ENCODE measurements around the gene PLCB1. TPM values are rescaled to one million over a fixed set of nuclear protein-coding genes. Genes with fewer than 3 reads are reported as not detected.

PLCB1 gene
- total and polyA plus RNA-seq, 8 donors, result 8.8 to 27.7 (median 19.2) TPM

- no peak for TF ChIP-seq CTCF (IDR thresholded peaks at IDR 0.05)
- Histone ChIP-seq H3K4me3 (no peak overlapping the region), H3K27me3 (no peaks in the 10 kb centered on the region), H3K9me3 (no peaks in the 10 kb centered on the region), H3K36me3 (no peaks in the 10 kb centered on the region), H3K4me1 (no peaks in the 10 kb centered on the region), H3K27ac (no peak overlapping the region)
- ATAC-seq (no peak), DNase-seq (no peak)
- intact Hi-C loops (cut with DNase I), result no loop called here
Measured at GRCh38 chr20:8788831-8789230, 656.8 kb downstream of the PLCB1 start.

GRCh38 chr20:8790442-8791074 lies 658.5 kb downstream of the PLCB1 start:
- Histone ChIP-seq H3K36me3 (no peaks in the 10 kb centered on the region), H3K27ac (no peak overlapping the region), H3K27me3 (no peaks in the 10 kb centered on the region), H3K4me1 (no peaks in the 10 kb centered on the region), H3K9me3 (no peaks in the 10 kb centered on the region), H3K4me3 (no peak overlapping the region)
- intact Hi-C loops (cut with DNase I), result loop anchor here in 1 of 2 donors (10.0 kb wide), 1 partner anchor 564 kb away; no protein-coding TSS in a partner anchor
- DNase-seq, result peak in 2 of 4 donors; percentile 13 to 58
- TF ChIP-seq CTCF (IDR thresholded peaks at IDR 0.05), result peak; percentile 65 to 96
- ATAC-seq, result peak; percentile 70

- no peaks in the 10 kb centered on the region for H3K4me1 ChIP-seq
- DNase-seq, result no peak
- no peak for ATAC-seq
- H3K4me3 ChIP-seq, result no peak overlapping the region
- H3K9me3 ChIP-seq, result no peaks in the 10 kb centered on the region
- H3K27ac ChIP-seq, result no peak overlapping the region
- H3K36me3 ChIP-seq, result no peaks in the 10 kb centered on the region
- intact Hi-C loops (cut with DNase I), result loop anchor here in 1 of 2 donors (10.0 kb wide), 1 partner anchor 559 kb away; no protein-coding TSS in a partner anchor
- TF ChIP-seq CTCF (IDR thresholded peaks at IDR 0.05), result no peak
- H3K27me3 ChIP-seq, result no peaks in the 10 kb centered on the region
Measured at GRCh38 chr20:8795404-8795803, 663.3 kb downstream of the PLCB1 start.

GRCh38 chr20:8796088-8796660 lies 664.1 kb downstream of the PLCB1 start:
- no peak overlapping the region for H3K27ac ChIP-seq

More at GRCh38 chr20:8796088-8796660, 664.1 kb downstream of the PLCB1 start:
- Histone ChIP-seq H3K36me3 (no peaks in the 10 kb centered on the region), H3K4me3 (no peak overlapping the region), H3K27me3 (no peaks in the 10 kb centered on the region), H3K9me3 (no peaks in the 10 kb centered on the region), H3K4me1 (no peaks in the 10 kb centered on the region)
- no peak for TF ChIP-seq CTCF (IDR thresholded peaks at IDR 0.05)
- intact Hi-C loops (cut with DNase I), result loop anchor here in 1 of 2 donors (10.0 kb wide), 1 partner anchor 559 kb away; no protein-coding TSS in a partner anchor
- ATAC-seq (peak; percentile 25), DNase-seq (peak in 2 of 4 donors; percentile 32 to 41)
